Measurements from ENCODE around the gene ULBP3.

Gene ULBP3

DNA sequence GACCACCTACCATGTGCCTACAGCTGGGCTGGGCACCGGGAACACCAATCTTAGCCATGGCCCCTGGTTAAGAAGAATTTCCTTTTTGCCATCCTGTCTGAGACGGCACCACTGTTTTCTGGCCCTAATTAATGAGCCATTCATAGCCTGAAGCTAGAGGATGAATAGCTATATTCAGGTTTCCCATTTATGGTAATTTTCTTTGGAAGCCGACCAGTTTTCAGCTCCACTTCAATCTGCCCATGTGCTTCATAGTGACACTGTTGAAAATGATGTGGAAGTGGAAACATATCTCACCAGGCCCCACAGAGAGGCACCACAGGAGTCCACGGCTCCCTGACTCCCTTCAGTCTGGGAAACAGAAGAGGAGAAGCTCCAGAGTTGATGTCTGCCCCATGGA is 22.6 kb upstream of the ULBP3 start:
- CTCF ChIA-PET: interaction anchor here (6.6 kb wide), 1 partner anchor 12 kb away, joined by 52 read pairs; no protein-coding TSS in a partner anchor
- H3K4me3 ChIP-seq (ENCODE audit: low read depth, low read length): no peak overlapping the region
- no peak for TF ChIP-seq CTCF (IDR thresholded peaks at IDR 0.05; ENCODE audit: insufficient read depth, low read length, missing control alignments)
- POLR2A ChIA-PET: no interaction called here
- DNase-seq (ENCODE audit: low read depth, low spot score): no peak

- H3K4me3 ChIP-seq (ENCODE audit: low read depth, low read length): no peak overlapping the region
- DNase-seq (ENCODE audit: low read depth, low spot score): no peak
- no peak for TF ChIP-seq CTCF (IDR thresholded peaks at IDR 0.05; ENCODE audit: insufficient read depth, low read length, missing control alignments)
- CTCF ChIA-PET: interaction anchor here (6.6 kb wide), 1 partner anchor 11 kb away, joined by 52 read pairs; no protein-coding TSS in a partner anchor
- POLR2A ChIA-PET: no interaction called here
Observed at GRCh38 chr6:150090328-150090727, 21.4 kb upstream of the ULBP3 start.

DNA sequence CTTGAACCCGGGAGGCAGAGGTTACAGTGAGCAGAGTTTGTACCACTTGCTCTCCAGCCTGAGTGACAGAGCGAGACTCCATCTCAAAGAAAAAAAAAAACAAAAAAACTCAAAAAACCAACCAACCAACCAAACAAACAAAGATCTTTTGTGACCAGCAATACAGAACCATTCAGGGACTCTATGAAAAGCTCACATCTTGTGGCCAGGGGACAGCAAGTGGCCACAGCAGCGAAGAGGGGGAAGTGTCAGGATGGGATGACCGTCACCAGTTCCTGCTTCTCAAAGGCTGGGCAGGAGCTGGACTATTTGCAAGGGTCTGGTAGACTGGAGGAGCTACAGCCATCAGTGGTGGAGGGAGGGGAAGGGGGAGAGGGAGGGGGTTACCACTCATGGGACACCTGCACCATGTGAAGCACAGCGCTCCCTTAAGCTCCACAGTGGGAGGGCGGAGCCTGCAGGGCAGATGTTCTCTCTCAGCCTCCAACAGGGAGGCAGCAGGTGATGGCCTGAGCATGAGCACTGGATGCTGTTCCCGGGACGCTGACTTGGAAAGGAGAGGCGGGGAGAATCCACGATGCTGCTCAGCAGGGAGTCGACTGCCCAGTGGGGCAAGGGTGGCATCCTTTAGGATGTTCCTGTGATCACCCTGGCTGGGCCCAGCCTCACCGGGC is 19.7 kb upstream of the ULBP3 start:
- ChIA-PET POLR2A (no interaction called here), CTCF (interaction anchor here (0.7 to 6.6 kb wide), 3 partner anchors 9 to 306 kb away, joined by 3 to 52 read pairs (median 6); no protein-coding TSS in a partner anchor)

DNA sequence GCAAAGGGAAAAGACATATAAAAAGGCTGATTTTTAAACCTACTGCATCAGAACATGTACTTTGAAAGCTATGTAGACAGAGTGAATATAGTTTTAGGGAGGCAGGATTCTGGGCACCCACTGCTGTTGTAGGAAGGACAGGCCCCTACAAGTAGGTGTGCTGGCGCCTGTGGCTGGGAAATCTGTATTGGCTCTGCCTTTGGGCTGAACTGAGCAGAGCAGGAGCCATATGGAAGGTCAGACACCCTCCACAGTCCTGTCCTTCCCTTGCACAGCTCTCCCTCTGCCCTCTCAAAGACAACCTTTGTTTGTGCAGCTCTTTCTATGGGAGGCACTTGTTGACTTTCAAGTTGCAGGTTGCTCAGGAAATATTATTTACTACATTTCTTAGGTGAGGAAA is 18.4 kb upstream of the ULBP3 start:
- DNase-seq (ENCODE audit: low read depth, low spot score): no peak
- H3K4me3 ChIP-seq (ENCODE audit: low read depth, low read length): no peak overlapping the region
- CTCF ChIA-PET: interaction anchor here (1.5 to 6.6 kb wide), 4 partner anchors 8 to 308 kb away, joined by 4 to 52 read pairs (median 6); no protein-coding TSS in a partner anchor
- POLR2A ChIA-PET: no interaction called here
- no peak for TF ChIP-seq CTCF (IDR thresholded peaks at IDR 0.05; ENCODE audit: insufficient read depth, low read length, missing control alignments)

More for the DNA sequence above, 19.7 kb upstream of the ULBP3 start:
- TF ChIP-seq CTCF (IDR thresholded peaks at IDR 0.05; ENCODE audit: insufficient read depth, low read length, missing control alignments): no peak
- no peak overlapping the region for H3K4me3 ChIP-seq (ENCODE audit: low read depth, low read length)
- no peak for DNase-seq (ENCODE audit: low read depth, low spot score)

- H3K4me3 ChIP-seq (ENCODE audit: low read depth, low read length): no peak overlapping the region
- no peak for DNase-seq (ENCODE audit: low read depth, low spot score)
- ChIA-PET POLR2A (no interaction called here), CTCF (interaction anchor here (1.7 to 6.6 kb wide), 2 partner anchors 7 to 309 kb away, joined by 5 to 52 read pairs; no protein-coding TSS in a partner anchor)
- no peak for TF ChIP-seq CTCF (IDR thresholded peaks at IDR 0.05; ENCODE audit: insufficient read depth, low read length, missing control alignments)
Observed at GRCh38 chr6:150086026-150086425, 17.1 kb upstream of the ULBP3 start.

DNA sequence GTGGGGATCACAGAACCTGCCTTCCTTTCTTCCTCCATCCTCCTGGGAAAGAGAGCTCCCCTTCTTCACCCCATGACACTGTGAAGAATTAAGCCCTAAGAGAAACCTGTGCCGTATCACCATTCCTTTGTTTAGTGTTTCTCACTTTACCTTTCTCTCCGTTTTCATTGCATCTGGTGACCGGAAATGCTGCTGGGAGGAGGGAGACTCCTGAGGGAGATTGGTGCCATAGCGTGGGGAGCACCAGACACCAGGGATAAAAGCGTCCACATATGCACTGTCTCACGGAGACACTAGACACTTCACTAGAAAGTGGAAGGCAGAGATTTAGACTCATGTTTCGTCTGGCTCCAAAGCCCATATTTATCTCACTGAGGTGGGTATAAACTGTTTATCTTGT is 15.5 kb upstream of the ULBP3 start:
- ChIA-PET CTCF (interaction anchor here (1.0 to 1.6 kb wide), 4 partner anchors 9 to 311 kb away, joined by 5 to 8 read pairs (median 6); no protein-coding TSS in a partner anchor), POLR2A (no interaction called here)
- TF ChIP-seq CTCF (IDR thresholded peaks at IDR 0.05; ENCODE audit: insufficient read depth, low read length, missing control alignments): no peak
- no peak overlapping the region for H3K4me3 ChIP-seq (ENCODE audit: low read depth, low read length)
- DNase-seq (ENCODE audit: low read depth, low spot score): no peak
